ENCODE data around the gene SESN3.
"Not testable (repeated sequence)": the region's sequence is repeated elsewhere in the genome, so short reads cannot be mapped to it uniquely, and the experiment has no call there.

SESN3 gene

DNA sequence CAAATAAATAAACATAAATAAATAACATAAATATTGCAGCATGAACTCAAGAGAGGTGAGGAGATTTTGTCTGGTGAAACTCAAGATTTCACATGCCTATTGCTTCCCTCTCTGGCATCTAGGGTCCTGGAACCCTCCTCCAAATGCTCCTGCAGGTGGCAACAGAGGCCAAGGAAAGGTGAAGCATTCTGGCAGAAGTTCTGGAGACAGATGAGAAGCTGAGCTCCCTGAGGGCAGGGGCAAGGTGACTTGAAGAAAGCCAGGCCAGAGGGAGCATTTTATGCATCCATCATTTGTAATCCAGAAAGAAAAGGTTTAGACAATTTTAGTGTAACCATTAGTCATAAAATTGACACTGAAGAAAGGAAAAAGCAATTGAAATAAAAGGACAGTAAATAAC, 76.5 kb downstream of the SESN3 start:
- in situ Hi-C loops (cut with HindIII; ENCODE audit: low sequenced_read_pairs): loop anchor here (25.0 kb wide), 1 partner anchor 558 kb away; no protein-coding TSS in a partner anchor

DNA sequence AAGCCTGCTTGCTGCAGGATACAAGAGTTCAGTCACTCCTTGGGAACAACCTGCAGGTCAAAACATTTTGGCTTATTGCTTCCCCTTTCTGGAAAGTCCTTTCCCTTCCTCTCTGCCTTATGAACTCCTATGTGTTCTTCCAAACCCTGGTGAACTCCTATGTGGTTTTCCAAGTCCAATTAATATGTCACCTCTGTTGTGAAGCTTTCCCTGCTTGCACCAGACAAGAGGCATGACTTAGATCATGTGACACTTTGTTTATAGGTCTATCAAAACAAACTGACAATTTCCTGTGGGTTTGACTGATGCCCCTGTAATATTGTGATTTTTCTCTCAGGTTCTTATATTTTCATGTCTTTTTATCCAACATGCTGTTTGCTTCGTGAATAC, 77.2 kb downstream of the SESN3 start:
- in situ Hi-C loops (cut with HindIII; ENCODE audit: low sequenced_read_pairs): loop anchor here (25.0 kb wide), 1 partner anchor 558 kb away; no protein-coding TSS in a partner anchor

DNA sequence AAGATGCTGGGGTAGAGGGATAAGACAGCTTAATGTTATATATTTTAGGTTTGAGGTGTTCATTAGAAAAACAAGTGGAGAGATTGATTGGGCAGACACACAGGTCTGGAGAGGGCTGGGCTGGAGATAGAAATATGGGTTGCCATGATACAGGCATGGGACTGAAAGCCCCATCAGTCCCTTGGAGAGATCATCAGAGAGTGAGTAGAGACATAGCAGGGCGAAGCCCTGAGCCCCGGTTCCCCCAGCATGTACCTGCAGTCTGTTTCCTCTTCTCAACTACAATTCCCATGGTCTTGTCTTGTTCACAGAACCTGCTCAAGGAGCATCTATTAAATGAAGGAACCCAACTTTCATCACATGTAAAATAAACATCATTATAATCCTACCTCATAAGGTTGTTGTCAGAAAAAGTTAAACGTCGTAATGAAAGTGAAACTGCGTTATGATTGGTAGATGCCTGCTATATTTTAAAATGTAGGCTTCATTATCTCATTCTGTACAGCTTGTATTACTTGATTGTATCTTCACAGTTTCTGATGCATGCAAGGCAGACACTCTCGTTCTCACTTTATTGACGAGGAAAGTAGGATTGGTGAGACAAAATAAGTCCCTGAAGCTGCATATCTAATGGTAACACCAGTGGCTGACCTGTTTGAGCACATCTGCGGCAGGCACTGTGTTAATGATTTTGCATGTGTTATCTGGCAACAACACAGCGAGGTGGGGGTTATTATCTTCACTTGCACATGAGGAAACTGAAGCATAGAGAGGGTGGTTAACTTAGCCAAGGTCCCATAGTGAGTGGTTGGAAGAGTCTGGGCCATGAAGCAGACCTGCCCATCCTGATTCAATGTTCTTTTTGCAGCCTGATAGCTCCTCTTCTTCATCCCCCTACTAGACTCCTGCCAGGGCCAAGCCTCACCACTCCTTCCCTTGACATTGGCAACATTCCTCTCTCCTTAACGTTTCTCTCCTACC, 77.8 kb downstream of the SESN3 start:
- in situ Hi-C loops (cut with HindIII; ENCODE audit: low sequenced_read_pairs): loop anchor here (25.0 kb wide), 1 partner anchor 559 kb away; no protein-coding TSS in a partner anchor

DNA sequence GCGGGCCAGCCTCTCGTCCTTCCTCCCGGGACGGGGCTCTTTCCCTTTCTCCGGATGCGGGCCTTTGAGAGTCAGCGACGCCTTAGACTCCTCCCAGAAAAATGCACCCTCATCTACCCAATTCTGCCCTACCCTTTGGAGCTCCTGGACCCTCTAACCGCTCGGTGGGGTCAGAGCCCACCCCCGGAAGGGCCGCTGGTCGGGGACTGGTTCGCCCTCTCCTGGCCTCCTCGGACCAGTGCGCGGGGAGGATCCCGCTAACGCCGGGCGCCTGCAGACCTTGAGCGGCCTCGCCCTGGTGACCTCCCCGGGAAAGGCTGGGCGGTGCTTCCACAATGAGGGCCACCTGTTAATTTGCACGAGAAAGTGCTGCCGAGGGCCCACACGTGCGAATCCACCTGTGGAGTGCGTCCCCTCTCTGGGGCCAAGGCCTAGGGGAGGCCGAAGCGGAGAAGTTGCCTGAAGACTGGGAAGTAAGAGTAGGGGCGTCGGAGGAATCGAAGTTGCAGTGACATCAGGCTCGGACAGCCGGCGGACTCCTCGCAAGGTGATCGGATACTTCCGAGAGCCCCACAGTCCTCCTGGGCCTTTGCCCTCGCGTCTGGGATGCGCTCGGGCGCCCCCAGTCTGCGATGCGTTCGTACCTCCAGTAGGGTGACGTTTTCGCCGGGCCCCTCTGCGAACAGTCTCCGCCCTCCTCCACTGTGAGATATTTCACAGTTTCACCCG, 79.9 kb downstream of the SESN3 start:
- in situ Hi-C loops (cut with HindIII; ENCODE audit: low sequenced_read_pairs): loop anchor here (25.0 kb wide), 1 partner anchor 561 kb away; no protein-coding TSS in a partner anchor

DNA sequence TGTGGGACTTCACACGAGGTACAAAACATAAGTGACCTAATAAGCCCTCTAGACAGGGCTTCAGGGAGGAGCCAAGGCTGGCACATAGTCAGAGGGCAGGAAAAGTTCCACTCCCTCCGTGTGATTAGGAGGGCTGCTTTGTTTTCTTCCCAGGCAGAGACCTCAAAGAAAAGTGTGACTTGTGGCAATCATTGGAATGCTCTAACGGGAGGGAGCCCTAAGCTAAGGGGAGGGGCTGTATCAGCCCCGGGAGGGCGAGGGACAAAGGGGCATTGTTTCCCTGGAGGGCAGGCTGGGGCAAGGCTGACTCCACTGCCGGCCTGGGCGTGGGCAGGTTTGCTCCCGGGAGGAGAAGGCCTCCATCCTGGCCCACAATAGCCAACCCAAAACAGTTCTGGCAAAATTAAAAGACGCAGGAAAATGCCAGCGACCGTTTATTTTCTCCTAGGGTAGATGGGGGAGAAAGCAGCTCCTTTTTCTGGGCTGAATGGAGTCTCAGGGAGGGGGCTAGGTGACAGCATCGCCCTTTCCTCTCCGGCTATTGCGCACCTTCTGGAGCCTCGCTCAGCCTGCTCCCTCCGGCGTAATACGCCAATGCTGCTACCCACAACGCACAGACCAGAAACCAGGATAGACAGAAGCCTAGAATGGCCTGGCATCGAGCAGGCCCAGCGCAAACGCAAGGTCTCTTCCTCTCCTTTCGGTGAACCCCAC, 81.2 kb downstream of the SESN3 start:
- in situ Hi-C loops (cut with HindIII; ENCODE audit: low sequenced_read_pairs): loop anchor here (25.0 kb wide), 1 partner anchor 562 kb away; no protein-coding TSS in a partner anchor

DNA sequence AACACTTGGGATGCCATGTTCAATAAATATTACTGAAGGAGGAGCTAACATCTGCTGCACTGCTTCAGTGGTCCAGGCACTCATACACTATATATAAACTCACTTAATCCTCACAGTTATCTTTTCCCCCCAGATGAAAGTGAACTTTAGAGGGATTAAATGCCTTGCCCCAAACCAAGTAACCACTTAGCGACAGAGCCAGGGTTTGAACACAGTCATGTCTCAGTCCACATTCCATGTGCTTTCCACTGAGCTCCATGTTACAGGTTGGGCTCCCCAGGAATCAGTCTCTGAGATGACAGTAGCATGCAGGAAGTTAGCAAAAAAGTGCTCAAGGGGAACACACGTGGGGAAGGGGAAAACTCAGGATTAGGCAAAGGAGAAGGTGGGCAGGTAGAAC, 82.1 kb downstream of the SESN3 start:
- in situ Hi-C loops (cut with HindIII; ENCODE audit: low sequenced_read_pairs): no loop called here

DNA sequence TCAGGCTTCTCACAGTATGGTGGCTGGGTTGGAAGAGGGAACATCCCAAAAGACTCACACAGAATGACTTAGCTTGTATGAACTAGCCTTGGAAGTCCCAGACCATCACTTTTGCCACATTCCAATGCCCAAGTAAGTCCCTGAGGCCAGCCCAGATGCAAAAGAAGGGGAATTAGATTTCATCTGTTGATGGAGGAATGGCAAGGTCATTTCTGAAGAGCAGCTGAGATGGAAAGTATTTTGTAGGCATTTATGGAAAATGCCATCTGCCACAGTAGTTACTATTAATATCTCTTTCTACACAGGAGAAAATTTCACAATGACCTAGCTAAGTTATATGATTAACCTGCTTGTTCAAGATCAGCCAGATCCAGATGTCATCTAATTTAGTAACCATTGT, 82.6 kb downstream of the SESN3 start:
- in situ Hi-C loops (cut with HindIII; ENCODE audit: low sequenced_read_pairs): no loop called here

DNA sequence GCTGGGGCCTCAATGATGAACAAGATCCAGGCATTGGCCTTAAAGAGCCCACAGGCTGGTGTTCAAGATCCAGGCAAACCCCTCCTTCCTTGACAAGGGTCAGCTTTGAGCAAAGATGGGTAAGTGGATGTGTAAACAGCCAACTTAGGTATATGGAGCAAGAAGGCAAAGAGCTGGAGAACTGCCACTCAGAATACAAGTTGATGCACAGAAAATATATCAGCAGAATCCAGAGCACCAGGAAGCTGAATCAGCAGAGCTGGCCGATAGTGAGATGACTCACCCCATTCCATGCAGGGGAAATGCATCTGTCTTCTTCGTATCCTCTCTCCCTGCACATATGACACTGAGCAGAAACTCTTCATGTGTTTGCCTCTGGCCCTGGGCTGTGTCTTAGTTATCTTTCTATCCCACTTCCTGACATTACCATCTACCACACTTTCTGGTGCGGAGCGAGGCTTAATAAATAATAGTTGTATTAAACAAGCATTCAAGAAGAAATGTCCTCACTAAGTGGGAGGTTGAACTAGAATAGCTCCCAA, 83.6 kb downstream of the SESN3 start:
- in situ Hi-C loops (cut with HindIII; ENCODE audit: low sequenced_read_pairs): no loop called here

DNA sequence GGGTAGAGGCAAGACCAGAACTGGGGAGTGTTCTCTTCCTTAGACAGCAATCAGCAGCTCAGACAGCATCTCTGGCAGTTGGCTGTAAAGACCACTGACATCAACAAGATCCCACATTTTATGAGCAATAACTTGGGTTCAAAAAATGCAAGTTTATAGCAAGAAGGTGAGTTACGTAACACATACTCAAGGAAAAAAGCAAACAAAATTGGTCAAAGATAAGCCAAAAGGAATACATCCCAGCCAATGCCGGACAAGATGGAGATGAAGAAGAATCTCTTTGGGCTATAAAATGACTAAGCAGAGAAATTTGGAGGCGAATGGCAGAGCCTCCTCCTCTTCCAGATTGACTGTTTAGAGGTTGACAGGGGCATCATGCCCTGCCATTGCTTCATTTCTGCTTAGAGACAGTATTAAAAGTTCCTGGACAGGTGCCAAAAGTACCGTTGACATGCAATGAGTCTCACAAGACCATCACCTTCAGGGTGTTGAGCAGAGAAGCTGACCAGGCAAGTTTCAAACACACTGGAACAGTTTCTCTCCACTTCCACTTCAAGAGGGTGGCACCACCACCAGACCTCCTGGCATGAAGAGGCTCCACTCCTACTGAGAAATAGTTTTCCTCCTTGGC, 85.5 kb downstream of the SESN3 start:
- in situ Hi-C loops (cut with HindIII; ENCODE audit: low sequenced_read_pairs): no loop called here

DNA sequence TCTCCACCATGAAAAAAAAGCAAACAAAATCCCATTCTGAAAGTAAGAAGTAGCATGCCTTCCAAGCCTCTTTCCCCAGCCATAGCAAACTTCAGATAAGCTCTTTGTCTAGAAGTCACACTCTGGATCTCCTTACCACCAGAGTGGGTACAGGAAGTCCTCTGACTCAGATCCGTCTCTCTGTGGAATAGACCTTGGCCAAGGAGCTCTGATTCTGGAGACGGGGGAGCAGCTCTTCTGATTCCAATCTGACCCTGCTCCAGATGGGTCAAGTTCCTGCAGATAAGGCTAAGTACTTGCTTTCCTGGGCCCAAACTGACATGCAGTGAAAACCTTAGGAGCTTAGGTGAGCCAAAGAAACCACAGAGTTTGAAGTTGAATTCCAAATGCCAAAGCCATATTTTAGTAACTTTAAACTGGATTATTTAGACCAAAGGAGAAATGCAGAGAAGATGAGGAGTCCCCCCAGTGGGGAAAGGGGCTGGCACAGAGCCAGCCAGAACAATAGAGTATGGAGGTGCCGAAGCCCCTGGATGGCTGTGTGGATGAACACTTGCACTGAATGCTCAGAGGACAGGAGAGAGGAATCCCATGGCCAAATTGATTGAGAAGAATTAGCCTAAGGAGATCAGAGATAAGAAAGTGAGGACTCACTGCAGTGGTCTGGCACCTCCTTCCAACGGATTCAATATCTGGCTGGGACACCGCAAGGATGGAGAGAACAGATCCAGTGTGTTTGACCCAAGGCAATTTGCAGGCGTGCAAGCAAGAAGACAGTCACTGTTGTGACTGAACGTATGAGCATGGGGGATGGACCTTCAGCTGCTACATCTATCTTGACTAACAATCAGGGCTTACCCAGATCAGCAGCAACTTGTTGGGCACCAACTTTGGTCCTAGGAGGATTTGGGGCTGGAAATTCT, 86.4 kb downstream of the SESN3 start:
- in situ Hi-C loops (cut with HindIII; ENCODE audit: low sequenced_read_pairs): no loop called here

DNA sequence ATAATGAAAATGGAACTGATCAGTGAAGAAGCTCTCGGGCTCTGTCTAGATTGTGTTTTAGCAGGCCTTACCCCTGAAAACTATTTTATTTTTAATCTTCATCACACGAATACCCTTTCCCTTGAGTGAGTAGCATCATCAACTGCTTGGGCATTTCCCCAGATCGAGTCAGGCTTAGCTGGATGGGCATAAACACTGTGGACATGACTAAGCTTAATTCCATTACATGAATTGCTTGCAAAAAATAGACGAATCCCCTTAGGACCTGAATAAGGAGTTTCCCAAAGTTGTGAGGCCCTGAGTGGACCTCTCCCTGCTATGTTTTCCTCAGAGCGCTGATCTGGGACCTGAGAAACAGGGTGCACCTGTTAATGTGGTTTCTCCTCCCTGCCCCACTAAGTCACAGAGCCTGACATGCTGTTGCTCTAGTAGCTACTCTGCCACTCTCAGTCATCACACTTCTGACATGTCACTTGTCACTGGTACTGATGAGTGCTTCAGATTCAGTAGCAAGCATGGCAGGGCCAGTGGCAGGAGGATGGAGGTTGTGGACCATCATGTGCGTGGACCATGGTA, 87.8 kb downstream of the SESN3 start:
- in situ Hi-C loops (cut with HindIII; ENCODE audit: low sequenced_read_pairs): no loop called here

DNA sequence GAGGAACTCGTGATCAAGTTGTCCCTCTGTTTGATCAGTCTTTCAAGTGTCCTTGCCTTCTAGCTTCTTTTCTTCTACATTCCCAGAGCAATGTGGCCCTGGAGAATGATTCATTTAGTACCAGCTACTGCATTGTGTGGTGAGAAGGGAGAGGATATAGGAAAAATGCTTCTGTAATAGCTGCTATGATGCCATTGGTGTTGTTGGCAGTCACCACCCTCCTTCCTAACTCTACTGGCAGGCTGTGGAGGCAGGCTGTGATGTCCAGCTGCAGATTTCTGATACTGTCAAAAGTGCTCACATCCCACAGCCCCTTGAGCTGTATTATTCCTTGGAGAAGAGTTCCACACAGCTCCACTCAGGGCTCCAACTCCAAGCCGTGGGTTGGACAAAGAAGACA, 88.6 kb downstream of the SESN3 start:
- in situ Hi-C loops (cut with HindIII; ENCODE audit: low sequenced_read_pairs): no loop called here

DNA sequence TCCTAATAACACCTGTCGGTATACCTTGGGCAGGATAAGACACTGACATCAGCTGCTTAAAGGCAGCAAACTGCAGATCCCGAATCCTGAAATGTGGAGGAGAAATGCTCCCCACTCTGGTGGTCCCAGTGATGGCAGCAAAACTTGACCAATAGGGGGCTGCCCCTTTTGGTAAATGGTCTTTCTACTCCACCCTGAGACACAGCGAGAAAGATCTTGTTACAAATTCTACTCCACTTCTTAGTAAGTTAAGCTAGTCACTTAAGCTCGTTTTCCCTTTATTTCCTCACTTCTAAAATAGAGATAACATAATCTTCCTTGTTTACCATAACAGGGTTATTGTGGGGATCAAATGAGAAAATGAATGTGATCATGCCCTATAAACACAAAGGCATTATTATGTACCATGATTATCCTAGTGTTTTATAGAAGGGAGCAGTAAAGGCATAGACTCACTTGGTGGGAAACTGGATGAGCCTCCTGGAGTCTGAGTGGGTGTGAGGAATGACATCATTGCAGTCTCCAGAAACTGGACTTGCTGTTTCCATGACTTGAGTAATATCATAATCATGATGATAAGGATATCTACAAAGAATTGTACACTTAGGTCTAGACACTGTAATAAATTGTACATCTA, 90.5 kb downstream of the SESN3 start:
- in situ Hi-C loops (cut with HindIII; ENCODE audit: low sequenced_read_pairs): no loop called here

DNA sequence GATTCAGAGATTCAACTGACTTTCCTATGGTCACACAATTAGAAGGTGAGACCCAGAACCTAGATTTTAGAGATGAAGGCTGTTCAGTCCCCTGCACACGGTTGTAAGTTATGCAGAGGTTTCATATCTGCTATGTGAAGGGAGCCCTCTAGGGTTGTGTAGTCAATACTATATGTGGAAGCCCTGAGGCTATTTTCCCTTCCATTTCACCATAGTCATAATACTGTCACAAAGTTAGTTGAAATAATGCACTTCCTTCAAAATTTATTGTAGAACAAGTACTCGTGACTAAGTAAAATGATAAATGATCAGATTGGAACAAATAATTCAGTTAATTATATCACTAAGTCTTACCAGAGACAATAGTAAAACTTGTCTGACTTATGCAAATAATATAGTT, 92.6 kb downstream of the SESN3 start:
- in situ Hi-C loops (cut with HindIII; ENCODE audit: low sequenced_read_pairs): no loop called here

DNA sequence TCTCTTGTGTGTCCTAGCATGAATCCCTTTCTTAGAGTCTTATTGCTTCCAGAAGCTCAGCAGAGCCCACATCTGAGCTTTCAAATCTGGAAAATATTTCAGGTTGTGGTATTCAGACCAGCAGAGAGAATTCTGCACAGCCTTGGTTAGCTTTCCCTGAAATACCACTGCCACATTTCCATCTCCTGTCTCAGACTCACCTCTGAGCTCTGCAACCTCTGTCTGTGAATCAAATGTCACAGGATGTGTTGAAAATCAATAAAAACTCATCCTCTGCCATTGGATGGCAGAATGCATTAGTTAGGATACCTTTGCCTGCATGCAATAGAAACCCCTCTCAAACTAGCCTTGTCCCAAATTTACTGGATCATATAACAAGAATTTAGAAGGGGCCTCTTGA, 93.7 kb downstream of the SESN3 start:
- in situ Hi-C loops (cut with HindIII; ENCODE audit: low sequenced_read_pairs): no loop called here

DNA sequence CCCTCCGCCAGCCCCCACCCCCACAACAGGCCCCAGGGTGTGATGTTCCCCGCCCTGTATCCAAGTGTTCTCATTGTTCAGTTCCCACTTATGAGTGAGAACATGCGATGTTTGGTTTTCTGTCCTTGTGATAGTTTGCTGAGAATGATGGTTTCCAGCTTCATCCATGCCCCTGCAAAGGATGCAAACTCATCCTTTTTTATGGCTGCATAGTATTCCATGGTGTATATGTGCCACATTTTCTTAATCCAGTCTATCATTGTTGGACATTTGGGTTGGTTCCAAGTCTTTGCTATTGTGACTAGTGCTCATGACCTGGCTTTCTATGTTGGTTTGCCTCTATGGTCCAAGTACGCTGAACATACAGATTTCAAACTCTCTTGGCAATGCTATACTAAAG, 94.3 kb downstream of the SESN3 start:
- in situ Hi-C loops (cut with HindIII; ENCODE audit: low sequenced_read_pairs): not testable (repeated sequence)

DNA sequence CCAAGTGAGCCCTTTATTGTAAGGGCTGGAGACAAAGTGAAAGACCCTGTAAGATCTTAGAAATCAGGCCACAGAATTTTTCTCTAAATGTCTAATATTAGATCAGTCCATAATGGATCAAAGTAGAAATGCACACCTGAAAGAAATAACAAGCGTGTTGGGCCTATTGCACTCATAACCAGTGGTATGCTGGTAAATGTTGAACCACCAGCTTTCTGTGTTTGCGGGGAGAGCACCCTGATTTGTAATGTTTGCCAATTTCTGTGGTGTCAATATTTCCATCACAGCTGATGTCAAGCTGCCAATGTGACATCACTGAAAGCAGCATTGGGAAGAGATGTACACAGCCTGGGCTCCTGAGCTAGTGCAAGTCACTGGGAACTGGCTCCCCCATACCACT, 95.1 kb downstream of the SESN3 start:
- in situ Hi-C loops (cut with HindIII; ENCODE audit: low sequenced_read_pairs): no loop called here

DNA sequence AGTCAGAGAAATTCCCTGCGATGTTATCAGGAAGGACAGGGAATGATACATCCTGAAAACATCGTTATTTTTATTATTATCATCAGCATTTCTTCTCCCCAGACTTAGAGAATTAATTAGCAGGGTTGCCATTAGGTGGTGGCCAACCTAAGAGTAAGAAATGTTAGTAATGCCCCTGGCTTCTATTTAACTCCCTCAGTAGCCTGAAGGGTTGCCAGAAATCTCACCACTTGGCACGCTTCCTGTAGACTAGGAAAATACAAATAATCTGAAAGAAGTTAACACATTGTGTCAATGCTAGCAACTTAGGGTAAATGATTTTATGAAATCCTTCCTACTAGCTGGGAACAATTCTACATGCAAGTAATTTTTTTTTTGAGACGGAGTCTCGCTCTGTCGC, 95.8 kb downstream of the SESN3 start:
- in situ Hi-C loops (cut with HindIII; ENCODE audit: low sequenced_read_pairs): no loop called here

Data from endothelial cell of hepatic sinusoid (primary cell).